Fibroblast of villous mesenchyme (primary cell): ENCODE data around the gene PIK3CB. TPM values are rescaled to one million over a fixed set of nuclear protein-coding genes. Genes with fewer than 3 reads are reported as not detected.

Source experiments
- DNase-seq: peaks from one replicate; pipeline ENCODE4 v3.0.0-alpha.2; 2010; ENCODE audit warnings: low read depth
- H3K4me3 ChIP-seq: 2 replicates; pipeline ENCODE4 v1.5.1; 2011; ENCODE audit warnings: low read depth, mild to moderate bottlenecking, low read length
- total RNA-seq: library from RNA; depleted of rRNA; stranded (reverse); fragments of >200 nt; gene quantifications from 2 replicates; pipeline ENCODE4 v1.2.3, GENCODE V29; 2012
- TF ChIP-seq, protein P1 (sequence below): IDR thresholded peaks from 2 replicates; pipeline ENCODE4 v1.5.1; 2012; ENCODE audit warnings: low read depth, mild to moderate bottlenecking, low read length; ENCODE audit not compliant: insufficient read depth

Gene PIK3CB
- total RNA-seq, 1 donor: 9.9 TPM

DNA sequence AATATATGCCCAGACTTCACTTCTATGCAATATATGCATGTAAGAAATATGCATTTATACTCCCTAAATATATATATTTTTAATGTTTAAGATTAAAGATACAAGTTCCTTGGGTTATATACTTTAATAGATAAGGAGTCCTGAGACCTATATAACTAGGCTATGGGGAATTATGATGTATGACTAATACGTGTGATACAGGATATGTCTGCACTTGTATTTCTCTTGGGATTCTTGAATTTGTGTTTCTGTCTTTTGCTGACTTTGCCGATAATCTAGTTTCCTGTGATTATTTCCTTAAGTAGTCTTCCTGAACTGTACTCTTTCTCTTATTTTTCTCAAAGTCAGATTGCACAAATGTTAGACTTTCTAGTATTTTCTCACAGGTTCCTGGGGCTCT is 109.6 kb downstream of the PIK3CB start:
- DNase-seq: no peak
- TF ChIP-seq, protein P1, sequence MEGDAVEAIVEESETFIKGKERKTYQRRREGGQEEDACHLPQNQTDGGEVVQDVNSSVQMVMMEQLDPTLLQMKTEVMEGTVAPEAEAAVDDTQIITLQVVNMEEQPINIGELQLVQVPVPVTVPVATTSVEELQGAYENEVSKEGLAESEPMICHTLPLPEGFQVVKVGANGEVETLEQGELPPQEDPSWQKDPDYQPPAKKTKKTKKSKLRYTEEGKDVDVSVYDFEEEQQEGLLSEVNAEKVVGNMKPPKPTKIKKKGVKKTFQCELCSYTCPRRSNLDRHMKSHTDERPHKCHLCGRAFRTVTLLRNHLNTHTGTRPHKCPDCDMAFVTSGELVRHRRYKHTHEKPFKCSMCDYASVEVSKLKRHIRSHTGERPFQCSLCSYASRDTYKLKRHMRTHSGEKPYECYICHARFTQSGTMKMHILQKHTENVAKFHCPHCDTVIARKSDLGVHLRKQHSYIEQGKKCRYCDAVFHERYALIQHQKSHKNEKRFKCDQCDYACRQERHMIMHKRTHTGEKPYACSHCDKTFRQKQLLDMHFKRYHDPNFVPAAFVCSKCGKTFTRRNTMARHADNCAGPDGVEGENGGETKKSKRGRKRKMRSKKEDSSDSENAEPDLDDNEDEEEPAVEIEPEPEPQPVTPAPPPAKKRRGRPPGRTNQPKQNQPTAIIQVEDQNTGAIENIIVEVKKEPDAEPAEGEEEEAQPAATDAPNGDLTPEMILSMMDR: no peak
- no peak overlapping the region for H3K4me3 ChIP-seq

DNA sequence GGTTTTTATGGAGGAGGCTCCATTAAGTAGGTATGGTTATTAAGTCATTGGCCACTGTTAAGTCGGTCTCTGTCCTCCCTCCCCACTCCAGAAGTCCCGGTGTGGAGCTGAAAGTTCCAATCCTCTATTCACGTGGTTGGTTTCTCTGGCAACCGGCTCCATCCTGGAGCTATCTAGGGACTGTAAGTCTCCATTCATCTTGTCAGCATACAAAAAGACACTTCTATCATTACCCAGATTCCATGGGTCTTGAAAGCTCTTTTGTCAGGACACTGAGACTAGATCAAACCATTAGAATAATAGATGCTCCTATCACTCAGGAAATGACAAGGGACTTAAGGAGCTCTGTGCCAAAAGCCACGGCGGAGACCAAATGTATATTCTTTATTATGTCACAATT is 110.3 kb downstream of the PIK3CB start:
- DNase-seq: no peak
- no peak overlapping the region for H3K4me3 ChIP-seq
- TF ChIP-seq, protein P1: no peak

DNA sequence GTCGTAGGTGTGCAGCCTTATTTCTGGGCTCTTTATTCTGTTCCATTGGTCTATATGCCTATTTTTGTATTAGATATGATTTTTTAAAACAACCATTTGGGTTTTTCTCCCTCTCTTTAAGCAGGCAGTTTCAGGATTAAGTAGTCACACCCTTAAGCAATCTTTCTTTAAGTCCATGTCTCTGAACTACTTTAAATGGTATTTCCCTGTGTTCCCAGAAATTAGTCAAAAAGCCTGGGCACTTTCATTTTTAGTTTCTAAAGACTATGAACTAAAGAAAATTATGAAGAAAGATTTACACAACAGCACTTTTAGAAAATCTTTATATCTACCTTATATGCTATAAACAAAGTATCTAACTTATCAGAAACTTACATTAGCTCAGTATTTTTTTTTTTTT is 115.9 kb downstream of the PIK3CB start:
- no peak for DNase-seq
- no peak overlapping the region for H3K4me3 ChIP-seq
- TF ChIP-seq, protein P1: no peak

DNA sequence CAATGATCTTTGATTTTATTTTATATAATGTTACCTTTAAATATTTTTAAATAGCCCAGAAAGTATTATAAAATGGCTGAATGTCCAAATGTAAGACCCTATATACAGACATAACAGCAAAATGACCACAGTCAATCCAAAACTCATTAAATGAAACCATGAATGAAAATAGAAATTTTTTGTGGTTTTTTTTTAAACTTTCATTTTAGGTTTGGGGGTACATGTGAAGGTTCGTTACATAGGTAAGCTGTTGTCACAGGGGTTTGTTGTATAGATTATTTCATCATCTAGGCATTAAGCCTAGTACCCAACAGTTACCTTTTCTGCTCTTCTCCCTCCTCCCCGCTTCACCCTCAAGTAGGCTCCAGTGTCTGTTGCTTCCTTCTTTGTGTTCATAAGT is 117.4 kb downstream of the PIK3CB start:
- no peak overlapping the region for H3K4me3 ChIP-seq
- TF ChIP-seq, protein P1: no peak
- no peak for DNase-seq

DNA sequence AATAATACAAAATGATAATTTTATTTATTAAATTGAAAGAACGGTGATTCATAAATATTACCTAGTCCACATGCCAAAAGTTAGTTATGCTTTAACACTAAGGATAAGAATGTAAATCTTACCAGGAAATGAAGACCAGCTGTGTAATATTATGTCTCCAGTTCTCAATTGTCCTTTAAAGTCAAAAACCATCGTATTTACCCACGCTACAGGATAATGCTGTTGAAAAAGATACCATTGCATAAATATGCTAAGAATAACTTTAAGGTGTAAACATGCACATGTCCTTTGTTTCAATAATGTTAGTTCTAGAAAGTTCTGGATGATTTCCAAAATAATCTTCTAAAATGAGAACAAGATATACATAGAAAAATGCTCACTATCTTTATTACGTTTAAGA is 122.6 kb downstream of the PIK3CB start:
- no peak for DNase-seq
- TF ChIP-seq, protein P1: no peak
- no peak overlapping the region for H3K4me3 ChIP-seq

DNA sequence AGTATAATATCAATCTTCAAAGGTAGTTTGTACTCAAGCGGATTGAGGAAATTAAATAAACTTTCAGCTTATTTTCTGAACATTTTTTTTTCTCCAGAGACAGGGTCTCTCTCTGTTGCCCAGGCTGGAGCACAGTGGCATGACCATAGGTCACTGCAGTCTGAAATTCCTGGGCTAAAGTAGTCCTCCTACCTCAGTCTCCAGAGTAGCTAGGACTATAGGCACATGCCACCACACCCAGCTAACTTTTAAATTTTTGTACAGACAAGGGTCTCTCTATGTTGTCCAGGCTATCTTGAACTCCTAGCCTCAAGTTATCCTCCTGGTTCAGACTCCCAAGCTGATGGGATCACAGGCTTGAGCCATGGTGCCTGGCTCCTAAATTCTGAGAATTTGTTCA is 129.1 kb downstream of the PIK3CB start:
- DNase-seq: no peak
- TF ChIP-seq, protein P1: no peak
- H3K4me3 ChIP-seq: no peak overlapping the region

DNA sequence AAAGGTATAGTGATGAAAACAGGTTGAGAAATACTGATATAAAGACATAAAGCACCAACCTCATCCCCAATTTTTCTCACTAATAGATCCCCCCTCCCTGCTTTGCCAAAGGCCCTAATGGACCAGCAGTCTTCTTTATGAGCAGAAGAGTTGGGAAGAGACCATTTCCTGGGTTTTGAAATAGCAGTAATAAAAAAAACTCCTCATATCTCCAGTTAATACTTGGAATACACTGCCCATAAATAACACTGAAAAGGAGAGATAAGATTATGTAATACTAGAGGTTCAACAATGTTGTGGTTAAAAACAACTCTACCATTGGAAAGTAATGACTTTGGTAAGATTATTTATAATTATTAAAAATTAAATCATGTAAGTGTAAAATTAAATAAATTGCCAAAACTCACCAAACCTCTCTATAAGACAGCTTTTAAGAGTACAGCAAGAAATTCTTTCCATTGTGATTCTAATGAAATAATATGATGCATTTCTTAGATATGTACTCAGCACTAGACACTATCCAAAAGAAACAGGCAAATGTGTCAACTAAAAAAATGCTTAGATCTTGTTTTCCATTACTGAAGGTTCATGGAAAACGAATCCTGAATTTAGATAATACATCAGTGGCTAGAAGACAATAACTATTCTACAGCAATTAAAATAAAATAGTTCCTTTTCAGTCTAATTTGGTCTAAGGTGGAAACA is 137.9 kb downstream of the PIK3CB start:
- H3K4me3 ChIP-seq: no peak overlapping the region
- TF ChIP-seq, protein P1: no peak
- DNase-seq: peak; percentile 77
